T follicular helper cell (primary cell): ENCODE results near the gene CHIC2.
"Not testable (repeated sequence)": the region's sequence is repeated elsewhere in the genome, so short reads cannot be mapped to it uniquely, and the experiment has no call there.

Experiments
- DNase-seq: peaks from one replicate; pipeline ENCODE4 v3.0.0-alpha.2; 2020; ENCODE audit warnings: low read depth
- total RNA-seq, 2 experiments: gene quantifications; one replicate each; lab custom pipeline; 2026; lab: John Stamatoyannopoulos, UW

CHIC2 gene
- total RNA-seq, result 22.9 to 33.2 reads per million in 2 experiments

DNA sequence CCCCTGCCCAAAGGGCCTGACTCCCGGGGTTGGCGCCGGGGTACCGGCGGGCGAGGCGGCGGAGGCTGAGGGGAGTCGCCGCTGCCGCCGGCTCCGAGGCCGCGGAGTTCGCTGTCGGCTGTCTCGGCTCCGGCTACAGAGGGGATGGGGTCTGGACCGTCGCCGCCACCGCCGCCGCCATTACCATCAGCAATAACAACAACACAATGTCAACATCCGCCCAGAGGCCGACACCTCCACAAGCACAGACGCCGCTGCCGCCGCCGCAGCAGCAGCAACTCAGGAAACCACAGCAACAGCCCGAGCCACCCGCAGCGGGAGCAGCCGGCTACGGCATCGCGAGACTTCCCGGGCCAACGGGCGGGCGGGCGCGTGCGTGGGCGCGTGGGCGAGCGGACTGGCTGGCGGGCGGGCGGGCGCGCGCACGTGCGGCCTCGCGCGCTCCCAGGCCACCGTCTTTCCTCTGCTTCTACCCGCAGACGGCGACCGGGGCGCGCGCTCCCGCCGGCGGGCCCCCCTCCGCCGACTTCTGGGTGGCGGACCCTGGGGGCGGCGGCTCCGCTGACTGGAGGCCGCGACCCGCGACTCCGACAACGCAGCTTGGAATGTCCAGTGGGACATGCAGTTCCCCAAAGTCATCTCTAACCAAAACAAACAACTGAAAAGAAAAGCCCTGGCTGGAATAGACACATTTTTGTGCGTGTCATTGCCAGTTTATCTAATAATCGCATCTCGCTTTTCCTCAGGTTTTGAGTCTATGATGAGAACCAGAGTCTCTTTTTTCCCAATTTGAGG, at the start of gene CHIC2:
Gene CHIC2 (minus strand): TSS at position 289 of the 795 bp plus-strand sequence. CDS start 305 bp downstream, outside the sequence.
- peak; percentile 96 for DNase-seq

GRCh38 chr4:54113206-54113605, 48.8 kb upstream of the CHIC2 start:
- DNase-seq, result not testable (repeated sequence)

- DNase-seq, result no peak
These were observed 45.6 kb upstream of the CHIC2 start for GRCh38 chr4:54110019-54110416.

- no peak for DNase-seq
These were observed 45.0 kb upstream of the CHIC2 start for GRCh38 chr4:54109241-54110018.

DNA sequence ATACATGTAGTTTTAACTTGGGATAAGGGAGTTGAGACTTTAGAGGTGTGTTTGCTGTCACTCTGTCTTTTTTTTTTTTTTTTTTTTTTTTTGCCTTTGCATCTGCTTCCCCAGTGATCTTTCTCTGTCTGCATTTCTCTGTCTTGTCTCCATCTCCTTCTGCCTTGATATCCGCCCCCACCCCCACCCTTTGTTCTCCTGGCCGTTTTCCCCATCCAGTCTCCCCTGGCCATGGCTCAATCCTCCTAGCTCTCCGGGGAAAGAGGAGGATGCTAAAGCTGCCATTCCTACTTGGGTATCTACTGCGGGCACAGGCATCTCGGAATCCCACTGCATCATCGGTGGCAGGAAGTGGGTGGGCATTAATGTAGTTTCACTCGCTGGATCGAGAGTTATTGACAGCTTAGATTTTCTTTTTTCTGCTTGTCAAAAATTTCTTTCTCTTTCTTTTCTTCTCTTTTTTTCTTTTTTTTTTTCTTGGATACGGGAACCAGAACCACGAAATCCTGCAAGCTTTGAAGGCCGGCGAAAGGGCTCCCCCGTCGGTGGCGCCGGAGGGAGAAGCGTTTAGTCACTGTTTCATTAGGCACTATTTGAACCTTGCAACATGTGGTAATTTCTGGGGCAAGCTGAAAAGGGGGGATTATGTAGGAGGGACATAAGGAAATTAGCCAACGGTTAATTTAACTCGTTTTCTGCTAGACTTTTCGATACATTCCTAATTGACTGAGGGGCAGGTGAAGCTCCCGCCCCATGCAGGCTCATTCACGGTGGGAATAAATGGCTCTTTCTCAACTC, 43.7 kb upstream of the CHIC2 start:
- DNase-seq, result no peak

DNA sequence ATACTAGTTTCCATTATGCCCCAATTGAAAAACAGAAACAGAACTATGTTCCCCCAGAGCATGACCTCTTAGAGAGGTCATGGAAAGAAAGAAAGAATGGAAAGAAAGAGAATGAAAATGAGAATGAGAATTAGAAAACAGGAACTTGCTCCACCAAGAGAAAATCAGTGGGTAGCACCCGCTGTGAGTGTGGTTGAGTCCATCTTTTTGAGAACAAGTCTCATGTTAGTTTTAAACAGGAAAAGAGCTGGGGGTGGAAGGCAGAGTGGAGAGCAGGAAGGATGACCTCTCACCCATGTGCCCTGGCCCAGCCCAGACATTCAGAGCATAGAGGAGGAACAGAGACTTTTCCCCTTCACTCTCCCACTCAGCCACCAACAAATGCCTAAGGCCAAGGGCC, 40.5 kb upstream of the CHIC2 start:
- no peak for DNase-seq

DNA sequence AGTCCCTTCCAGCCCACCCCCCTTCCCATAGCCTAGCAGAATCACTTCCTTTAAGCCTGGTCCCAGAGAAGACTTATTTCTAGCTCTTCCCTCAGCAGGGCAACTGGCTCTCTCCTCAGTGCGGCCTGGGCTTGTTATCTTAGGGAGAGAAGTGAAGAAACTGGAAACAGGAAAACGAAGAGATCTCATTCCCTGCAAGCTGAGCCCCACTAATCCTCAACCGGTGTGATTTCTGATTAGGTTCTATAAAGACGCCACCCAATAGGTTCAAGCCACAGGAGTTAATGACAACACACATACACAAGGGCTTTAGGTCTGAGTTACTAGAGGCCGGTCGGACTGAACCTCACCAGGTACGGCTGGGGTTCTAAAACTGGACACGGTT, 38.8 kb upstream of the CHIC2 start:
- DNase-seq, result no peak

GRCh38 chr4:54102531-54103106, 38.2 kb upstream of the CHIC2 start:
- no peak for DNase-seq

DNA sequence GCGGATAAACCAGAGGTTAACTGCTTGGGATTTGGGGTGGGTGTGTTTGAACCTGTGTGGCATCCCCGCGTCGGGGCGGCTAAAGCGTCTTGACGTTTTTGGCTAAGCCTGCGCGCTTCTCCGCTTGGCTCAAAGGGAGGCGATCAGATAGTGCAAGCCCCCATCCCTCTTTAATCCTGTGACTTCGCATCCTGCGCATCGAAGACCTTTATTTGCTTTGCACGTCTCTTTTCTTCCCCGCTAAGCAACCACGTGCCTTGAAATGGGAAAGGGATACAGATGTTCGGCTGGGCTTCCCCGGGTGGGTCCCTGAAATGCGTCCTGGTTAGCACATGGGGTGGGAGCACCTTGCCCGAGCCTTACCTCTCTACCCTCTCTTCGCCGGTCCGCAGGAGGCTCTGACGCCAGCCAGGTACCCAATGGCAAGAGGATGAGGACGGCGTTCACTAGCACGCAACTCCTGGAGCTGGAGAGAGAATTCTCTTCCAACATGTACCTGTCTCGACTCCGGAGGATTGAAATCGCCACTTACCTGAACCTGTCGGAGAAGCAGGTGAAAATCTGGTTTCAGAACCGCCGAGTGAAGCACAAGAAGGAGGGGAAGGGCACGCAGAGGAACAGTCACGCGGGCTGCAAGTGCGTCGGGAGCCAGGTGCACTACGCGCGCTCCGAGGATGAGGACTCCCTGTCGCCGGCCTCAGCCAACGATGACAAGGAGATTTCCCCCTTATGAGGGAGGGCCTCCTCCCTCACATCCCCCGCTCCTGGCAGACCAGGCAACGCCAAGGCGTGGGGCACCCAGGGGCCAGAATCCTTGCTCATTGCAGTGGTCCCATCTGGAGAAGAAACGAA, 37.0 kb upstream of the CHIC2 start:
- DNase-seq, result no peak

GRCh38 chr4:54100595-54101189, 36.3 kb upstream of the CHIC2 start:
- DNase-seq, result no peak

GRCh38 chr4:54099748-54100574, 35.6 kb upstream of the CHIC2 start, which contains the start of gene GSX2:
GSX2 (plus strand) TSS chr4:54100163; CDS start chr4:54100345, 182 bp downstream.
- no peak for DNase-seq

- DNase-seq, result no peak
These were observed 34.9 kb upstream of the CHIC2 start for GRCh38 chr4:54099287-54099747.

GRCh38 chr4:54098375-54098774, 34.0 kb upstream of the CHIC2 start:
- no peak for DNase-seq

DNA sequence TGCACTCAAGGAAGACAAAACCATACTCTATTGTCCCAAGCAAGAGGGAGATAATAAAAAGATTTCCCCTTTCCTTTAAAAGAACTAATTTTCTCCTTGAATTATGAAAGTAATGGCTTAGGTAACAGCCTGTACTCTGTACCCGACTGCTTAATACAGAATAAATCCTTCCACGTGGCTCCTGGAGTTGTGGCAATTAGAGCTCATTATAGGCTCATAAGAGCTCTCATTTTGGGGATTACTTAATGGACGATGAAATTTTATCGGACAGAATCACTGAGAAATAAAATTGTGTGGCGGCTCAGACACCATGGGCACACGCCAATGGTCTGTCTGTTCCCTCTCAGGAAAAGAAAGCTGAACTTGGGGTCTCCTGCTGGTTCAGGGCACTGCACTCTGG, 32.7 kb upstream of the CHIC2 start:
- DNase-seq, result no peak

DNA sequence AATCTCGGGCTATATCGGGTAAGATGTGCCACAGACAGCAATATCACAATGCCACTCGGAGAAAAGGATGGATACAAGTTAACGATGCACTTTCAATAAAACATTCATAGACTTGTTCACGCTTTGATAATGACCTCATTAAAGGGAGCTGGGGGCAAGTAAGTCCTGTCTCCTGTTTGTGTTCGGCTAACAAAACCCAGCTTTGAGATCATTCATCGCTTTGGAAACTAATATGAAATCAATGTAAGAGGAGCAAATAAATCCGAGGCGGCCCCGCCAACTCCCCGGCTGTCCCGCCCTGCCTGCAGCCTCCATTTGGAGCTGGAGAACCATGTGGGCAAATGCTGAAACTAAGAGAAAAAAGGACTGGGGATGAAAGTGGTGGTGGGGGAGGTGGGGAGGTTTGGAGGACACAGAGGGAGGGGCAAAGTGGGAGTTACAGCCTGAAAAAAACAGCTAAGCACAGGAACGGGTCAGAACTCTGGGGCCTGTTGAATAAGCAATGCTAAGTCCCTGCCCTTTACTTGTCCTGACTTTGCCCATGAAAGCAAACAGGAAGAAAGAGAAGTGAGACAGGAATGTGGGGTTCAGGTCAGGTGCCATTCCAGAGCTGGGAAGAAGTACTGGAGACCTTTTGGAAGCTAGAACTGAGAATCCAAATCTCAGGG, 32.0 kb upstream of the CHIC2 start:
- DNase-seq, result no peak

DNA sequence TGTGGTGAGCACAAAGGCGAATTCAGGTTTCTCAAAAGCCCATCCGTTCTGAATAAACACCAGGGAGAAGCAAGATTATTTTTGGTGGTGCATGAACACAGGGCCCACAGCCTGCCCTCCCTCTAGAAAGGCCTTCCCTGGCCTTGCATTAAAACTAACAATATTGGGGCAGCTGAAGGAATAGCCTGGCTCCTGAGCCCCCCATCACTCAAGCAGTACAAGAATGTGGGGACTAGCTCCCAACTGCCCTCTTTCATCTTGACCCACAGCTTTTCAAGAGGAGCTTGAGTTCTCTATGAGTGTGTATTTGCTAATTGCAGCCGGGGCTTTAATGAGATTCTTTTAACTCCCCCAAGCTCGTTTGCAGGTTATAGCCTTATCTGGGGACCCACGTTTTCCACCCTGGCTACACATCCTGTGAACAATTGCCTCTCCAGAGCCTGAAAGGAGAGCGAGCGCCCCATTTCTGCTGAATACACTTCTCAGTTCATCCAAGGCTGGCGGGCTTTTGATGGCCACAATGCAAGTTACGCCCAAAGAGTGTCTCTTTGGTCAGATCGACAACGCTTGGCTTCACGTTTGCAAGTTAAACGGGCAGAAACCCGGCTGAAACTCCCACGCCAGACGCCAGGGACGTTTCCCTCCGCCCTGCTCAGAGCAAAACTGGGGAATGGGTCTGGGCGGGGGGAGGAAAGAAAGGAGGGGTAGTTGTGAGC, 30.9 kb upstream of the CHIC2 start:
- DNase-seq, result no peak

DNA sequence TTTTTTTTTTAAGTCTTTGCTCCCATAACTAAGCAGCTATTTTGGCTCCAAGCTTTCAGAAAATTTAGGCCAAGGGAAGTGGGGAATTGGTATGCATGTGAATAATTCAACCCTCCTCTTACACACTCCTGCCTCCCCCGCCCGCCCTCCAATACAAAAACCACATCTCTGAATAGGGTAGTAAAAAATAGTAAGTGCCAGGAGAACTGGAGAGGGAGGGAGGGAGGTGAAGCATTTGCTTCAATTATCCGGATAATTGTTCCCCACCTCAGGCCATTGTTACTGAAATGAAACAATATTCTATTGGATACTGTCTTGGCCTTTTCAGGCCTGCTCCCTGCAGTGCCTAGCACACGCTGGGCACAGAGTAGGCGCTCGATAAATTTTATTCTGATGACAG, 30.0 kb upstream of the CHIC2 start:
- no peak for DNase-seq
